Suprapubic skin (tissue), 4 donors: ENCODE data around the gene EPS15. TPM values are rescaled to one million over a fixed set of nuclear protein-coding genes. Genes with fewer than 3 reads are reported as not detected.
"Not testable (repeated sequence)": the region's sequence is repeated elsewhere in the genome, so short reads cannot be mapped to it uniquely, and the experiment has no call there.

Experiments used
- DNase-seq, 2 donors: peaks; one replicate each; pipeline ENCODE4 v3.0.0-alpha.2; 2019; ENCODE audit warnings: low spot score in 2 of 2
- H3K27ac ChIP-seq: fragments of 200-600 bp; sonication (generic); one replicate; pipeline ENCODE4 v1.5.1; 2019
- H3K27me3 ChIP-seq: fragments of 200-600 bp; sonication (generic); one replicate; pipeline ENCODE4 v1.5.1; 2019
- H3K36me3 ChIP-seq: fragments of 200-600 bp; sonication (generic); one replicate; pipeline ENCODE4 v1.5.1; 2019
- H3K4me1 ChIP-seq: fragments of 200-600 bp; sonication (generic); one replicate; pipeline ENCODE4 v1.5.1; 2019
- H3K4me3 ChIP-seq: fragments of 200-600 bp; sonication (generic); one replicate; pipeline ENCODE4 v1.5.1; 2019; ENCODE audit warnings: mild to moderate bottlenecking
- H3K9me3 ChIP-seq: fragments of 200-600 bp; sonication (generic); one replicate; pipeline ENCODE4 v1.5.1; 2019
- EP300 ChIP-seq: sonication (generic); formaldehyde crosslinking; IDR thresholded peaks from one replicate; pipeline ENCODE4 v1.6.1; 2017; ENCODE audit warnings: antibody characterized with exemption
- POLR2A ChIP-seq, 2 donors: fragments of 450-650 bp; IDR thresholded peaks; one replicate each; pipeline ENCODE4 v1.6.1; 2017; ENCODE audit warnings: antibody characterized with exemption in 2 of 2, mild to moderate bottlenecking in 2 of 2, moderate library complexity in 2 of 2
- POLR2AphosphoS5 ChIP-seq, 3 donors: sonication (generic); formaldehyde crosslinking; IDR thresholded peaks; one replicate each; pipeline ENCODE4 v1.6.1; 2017; ENCODE audit warnings: antibody characterized with exemption in 3 of 3
- WGBS: methylation state at CpG from one replicate; pipeline ENCODE4 v1.1.5; 2018; 5-methylcytosine and 5-hydroxymethylcytosine counted together
- total RNA-seq, 4 donors: library from RNA; depleted of rRNA; stranded (reverse); fragments of >200 nt; gene quantifications; one replicate each; pipeline ENCODE4 v1.1.0, GENCODE V29; 2016
- TF ChIP-seq, protein P1 (sequence below), 2 donors: fragments of 200-600 bp in 1 of 2; fragments of 450-650 bp in 1 of 2; sonication (generic) in 1 of 2; IDR thresholded peaks; one replicate each; pipeline ENCODE4 v1.5.1; 2016 to 2019; ENCODE audit warnings: antibody characterized with exemption in 2 of 2, mild to moderate bottlenecking in 1 of 2, moderate library complexity in 1 of 2

The EPS15 gene
- total RNA-seq, 4 donors from 2014 or later = 57.1 to 127 (median 81.5) TPM

DNA sequence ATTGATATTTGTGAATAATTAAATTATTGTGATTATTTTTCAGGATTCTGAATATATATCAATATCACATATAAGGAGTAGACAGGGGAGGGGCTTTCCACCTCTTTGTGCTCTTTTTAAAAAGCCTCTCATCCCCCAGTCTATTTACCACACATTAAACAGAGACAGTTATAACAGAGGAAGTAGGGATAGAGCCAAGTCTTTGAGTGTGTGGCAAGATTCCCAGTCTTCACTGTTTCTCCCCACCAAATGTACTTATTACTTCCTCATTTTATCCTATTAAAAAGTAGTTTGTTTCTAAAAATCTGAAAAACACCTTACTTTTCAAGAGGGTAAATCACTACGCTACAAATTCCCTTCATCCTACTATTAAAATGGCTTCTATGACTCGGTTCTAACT is 46.7 kb downstream of the EPS15 start:
- Histone ChIP-seq H3K9me3 (no peaks in the 10 kb centered on the region), H3K27me3 (no peaks in the 10 kb centered on the region), H3K4me1 (peaks cover 22% of the 10 kb centered on the region), H3K27ac (no peak overlapping the region), H3K4me3 (no peak overlapping the region), H3K36me3 (peaks cover 32% of the 10 kb centered on the region)
- TF ChIP-seq, protein P1, sequence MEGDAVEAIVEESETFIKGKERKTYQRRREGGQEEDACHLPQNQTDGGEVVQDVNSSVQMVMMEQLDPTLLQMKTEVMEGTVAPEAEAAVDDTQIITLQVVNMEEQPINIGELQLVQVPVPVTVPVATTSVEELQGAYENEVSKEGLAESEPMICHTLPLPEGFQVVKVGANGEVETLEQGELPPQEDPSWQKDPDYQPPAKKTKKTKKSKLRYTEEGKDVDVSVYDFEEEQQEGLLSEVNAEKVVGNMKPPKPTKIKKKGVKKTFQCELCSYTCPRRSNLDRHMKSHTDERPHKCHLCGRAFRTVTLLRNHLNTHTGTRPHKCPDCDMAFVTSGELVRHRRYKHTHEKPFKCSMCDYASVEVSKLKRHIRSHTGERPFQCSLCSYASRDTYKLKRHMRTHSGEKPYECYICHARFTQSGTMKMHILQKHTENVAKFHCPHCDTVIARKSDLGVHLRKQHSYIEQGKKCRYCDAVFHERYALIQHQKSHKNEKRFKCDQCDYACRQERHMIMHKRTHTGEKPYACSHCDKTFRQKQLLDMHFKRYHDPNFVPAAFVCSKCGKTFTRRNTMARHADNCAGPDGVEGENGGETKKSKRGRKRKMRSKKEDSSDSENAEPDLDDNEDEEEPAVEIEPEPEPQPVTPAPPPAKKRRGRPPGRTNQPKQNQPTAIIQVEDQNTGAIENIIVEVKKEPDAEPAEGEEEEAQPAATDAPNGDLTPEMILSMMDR (IDR thresholded peaks at IDR 0.05) = no peak
- TF ChIP-seq POLR2AphosphoS5 (IDR thresholded peaks at IDR 0.05) (no peak), POLR2A (IDR thresholded peaks at IDR 0.05) (no peak), EP300 (no peak)
- no peak for DNase-seq
- 56% methylated on average over 2 of the region's 2 CpGs for WGBS

DNA sequence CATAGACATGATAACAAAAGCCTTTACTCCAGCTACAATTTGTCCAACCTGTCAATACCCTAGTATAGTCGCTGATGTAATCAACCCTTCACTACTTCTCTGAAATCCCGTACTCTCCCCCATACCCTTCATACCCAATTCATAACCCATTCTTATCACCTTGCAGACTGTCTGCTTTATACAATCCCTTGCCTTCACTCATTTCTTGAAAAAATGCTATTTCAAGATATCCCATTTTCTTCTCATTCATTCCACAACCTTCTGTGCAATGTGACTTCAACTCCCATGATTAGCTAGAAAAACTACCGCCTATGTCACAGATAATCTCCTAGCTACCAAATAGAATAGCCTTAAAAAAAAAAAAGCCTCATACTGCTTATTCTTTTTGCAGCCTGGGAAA is 49.5 kb downstream of the EPS15 start:
- Histone ChIP-seq H3K36me3 (peaks cover 38% of the 10 kb centered on the region), H3K9me3 (no peaks in the 10 kb centered on the region), H3K27me3 (no peaks in the 10 kb centered on the region), H3K4me1 (peaks cover 22% of the 10 kb centered on the region), H3K27ac (no peak overlapping the region), H3K4me3 (no peak overlapping the region)
- DNase-seq = no peak
- TF ChIP-seq POLR2A (IDR thresholded peaks at IDR 0.05) = no peak
- no peak for TF ChIP-seq EP300
- TF ChIP-seq, protein P1 (IDR thresholded peaks at IDR 0.05) = no peak
- TF ChIP-seq POLR2AphosphoS5 (IDR thresholded peaks at IDR 0.05) = no peak
- 70% methylated on average over 3 of the region's 3 CpGs for WGBS

DNA sequence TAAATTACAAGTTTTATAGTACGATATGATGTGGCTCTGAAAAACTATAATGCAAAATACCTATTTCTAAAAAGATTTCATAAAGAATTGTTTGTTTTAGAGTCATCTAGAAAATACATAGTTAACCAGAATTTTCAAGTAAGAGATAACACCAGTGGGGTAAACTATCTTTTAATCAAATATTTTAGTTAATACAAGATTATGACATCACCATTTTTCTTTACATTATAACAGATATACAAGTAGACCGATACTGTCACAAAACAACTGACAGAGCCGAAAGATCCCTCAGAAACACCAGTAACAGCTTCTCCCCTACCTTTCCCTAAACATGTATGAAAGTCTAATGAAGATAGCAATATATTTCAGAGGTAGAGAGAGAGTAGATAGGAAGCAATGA is 54.2 kb downstream of the EPS15 start:
- H3K27ac ChIP-seq = no peak overlapping the region
- WGBS = 97% methylated on average over 3 of the region's 3 CpGs
- TF ChIP-seq POLR2AphosphoS5 (IDR thresholded peaks at IDR 0.05) = no peak
- TF ChIP-seq EP300 = no peak
- TF ChIP-seq, protein P1 (IDR thresholded peaks at IDR 0.05) = no peak
- no peak for TF ChIP-seq POLR2A (IDR thresholded peaks at IDR 0.05)
- H3K4me1 ChIP-seq = no peaks in the 10 kb centered on the region
- no peak for DNase-seq
- no peak overlapping the region for H3K4me3 ChIP-seq
- H3K9me3 ChIP-seq = no peaks in the 10 kb centered on the region
- no peaks in the 10 kb centered on the region for H3K27me3 ChIP-seq
- peaks cover 48% of the 10 kb centered on the region for H3K36me3 ChIP-seq

DNA sequence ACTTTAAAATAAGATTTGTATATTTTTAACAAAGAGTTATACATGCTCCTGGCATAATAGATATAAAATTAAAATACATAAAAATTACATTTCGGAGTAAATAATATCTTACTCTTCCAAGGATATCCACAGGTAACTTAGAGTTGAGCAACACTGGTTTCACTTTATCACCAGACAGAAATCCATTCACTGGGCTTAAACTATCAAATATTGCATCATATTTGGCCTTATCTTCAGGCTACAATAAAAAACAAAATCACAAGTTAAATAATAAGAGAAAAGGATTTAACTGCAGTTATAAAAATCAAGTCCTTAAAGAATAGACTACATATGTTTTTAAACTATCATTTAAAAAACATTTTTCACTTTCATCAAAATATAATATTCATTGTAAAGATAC is 55.5 kb downstream of the EPS15 start:
- H3K27ac ChIP-seq = no peak overlapping the region
- TF ChIP-seq, protein P1 (IDR thresholded peaks at IDR 0.05) = no peak
- TF ChIP-seq POLR2A (IDR thresholded peaks at IDR 0.05) = no peak
- no peak for TF ChIP-seq POLR2AphosphoS5 (IDR thresholded peaks at IDR 0.05)
- TF ChIP-seq EP300 = no peak

DNA sequence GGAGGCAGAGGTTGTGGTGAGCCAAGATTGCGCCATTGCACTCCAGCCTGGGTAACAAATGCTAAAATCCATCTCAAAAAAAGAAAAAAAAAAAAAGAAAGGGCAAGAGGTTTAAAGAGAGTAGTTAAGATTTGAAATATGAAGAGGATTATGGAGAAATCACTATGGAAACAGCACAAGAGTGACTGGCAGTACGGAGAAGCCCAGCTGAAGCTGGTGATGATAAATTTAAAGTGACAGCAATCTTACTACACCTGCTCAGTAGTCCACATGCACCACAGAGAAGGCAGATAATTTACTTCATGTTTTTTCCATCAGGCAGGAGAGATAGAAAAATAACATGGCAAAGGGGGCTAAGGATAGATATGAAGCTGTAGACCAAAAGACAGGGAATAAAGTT is 56.8 kb downstream of the EPS15 start:
- H3K9me3 ChIP-seq, H3K4me3 ChIP-seq, H3K4me1 ChIP-seq, H3K27ac ChIP-seq, DNase-seq, H3K27me3 ChIP-seq: not testable (repeated sequence)
- peaks cover 46% of the 10 kb centered on the region for H3K36me3 ChIP-seq
- WGBS = 84% methylated on average over 2 of the region's 2 CpGs

More for the DNA sequence above, 55.5 kb downstream of the EPS15 start:
- peaks cover 52% of the 10 kb centered on the region for H3K36me3 ChIP-seq
- H3K4me1 ChIP-seq = no peaks in the 10 kb centered on the region
- no peaks in the 10 kb centered on the region for H3K9me3 ChIP-seq
- no peak overlapping the region for H3K4me3 ChIP-seq
- no peaks in the 10 kb centered on the region for H3K27me3 ChIP-seq
- DNase-seq = no peak
- 95% methylated on average over 1 of the region's 1 CpG for WGBS

DNA sequence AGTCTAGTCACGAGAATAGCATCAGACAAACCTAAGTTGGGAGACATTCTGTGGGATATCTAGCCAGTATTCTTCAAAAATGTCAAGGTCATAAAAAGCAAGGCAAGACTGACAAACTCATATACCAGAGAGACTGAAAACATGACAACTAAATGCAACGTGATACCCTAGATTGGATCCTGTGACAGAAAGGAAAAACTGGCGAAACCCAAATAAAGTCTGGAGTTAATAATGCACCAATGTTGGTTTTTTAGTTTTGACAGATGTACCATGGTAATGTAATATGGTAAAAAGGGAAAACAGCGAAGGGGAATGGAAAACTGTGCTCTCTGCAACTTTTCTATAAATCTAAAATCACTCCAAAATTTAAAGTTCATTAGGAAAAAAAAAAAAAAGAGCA is 64.5 kb downstream of the EPS15 start:
- no peak for DNase-seq
- Histone ChIP-seq H3K9me3 (no peaks in the 10 kb centered on the region), H3K27ac (no peak overlapping the region), H3K4me1 (peaks cover 4% of the 10 kb centered on the region), H3K36me3 (peaks cover 28% of the 10 kb centered on the region), H3K27me3 (no peaks in the 10 kb centered on the region), H3K4me3 (no peak overlapping the region)
- WGBS = 86% methylated on average over 4 of the region's 4 CpGs
- TF ChIP-seq POLR2AphosphoS5 (IDR thresholded peaks at IDR 0.05) (no peak), EP300 (no peak), POLR2A (IDR thresholded peaks at IDR 0.05) (no peak)
- TF ChIP-seq, protein P1 (IDR thresholded peaks at IDR 0.05) = no peak
